ENCODE measurements around the gene FAM163B. TPM values are rescaled to one million over a fixed set of nuclear protein-coding genes. Genes with fewer than 3 reads are reported as not detected.

The FAM163B gene
- total RNA-seq, 1 donor, result not detected

DNA sequence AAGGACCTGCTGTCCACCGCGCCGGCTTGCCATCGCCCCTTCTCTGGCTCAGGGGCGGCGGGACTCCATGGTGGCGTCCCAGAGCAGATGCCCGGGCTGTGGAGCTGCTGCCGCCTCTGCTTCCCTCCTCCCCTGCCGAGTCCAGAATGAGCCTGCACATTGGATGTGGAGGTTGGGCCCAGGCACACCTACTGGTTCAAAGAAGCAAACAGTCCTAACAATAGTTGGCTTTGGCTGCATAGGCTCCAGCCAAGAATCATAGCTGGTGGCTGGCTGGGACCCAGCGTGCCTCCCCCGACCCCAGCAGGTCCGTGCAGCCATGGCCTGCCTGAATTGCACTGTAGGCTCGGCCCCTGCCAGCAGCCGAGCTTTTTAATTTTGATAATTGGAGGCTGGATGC lies 48.9 kb downstream of the FAM163B start:
- no peak overlapping the region for H3K4me3 ChIP-seq (ENCODE audit: low read depth, low read length)
- TF ChIP-seq, protein P1, sequence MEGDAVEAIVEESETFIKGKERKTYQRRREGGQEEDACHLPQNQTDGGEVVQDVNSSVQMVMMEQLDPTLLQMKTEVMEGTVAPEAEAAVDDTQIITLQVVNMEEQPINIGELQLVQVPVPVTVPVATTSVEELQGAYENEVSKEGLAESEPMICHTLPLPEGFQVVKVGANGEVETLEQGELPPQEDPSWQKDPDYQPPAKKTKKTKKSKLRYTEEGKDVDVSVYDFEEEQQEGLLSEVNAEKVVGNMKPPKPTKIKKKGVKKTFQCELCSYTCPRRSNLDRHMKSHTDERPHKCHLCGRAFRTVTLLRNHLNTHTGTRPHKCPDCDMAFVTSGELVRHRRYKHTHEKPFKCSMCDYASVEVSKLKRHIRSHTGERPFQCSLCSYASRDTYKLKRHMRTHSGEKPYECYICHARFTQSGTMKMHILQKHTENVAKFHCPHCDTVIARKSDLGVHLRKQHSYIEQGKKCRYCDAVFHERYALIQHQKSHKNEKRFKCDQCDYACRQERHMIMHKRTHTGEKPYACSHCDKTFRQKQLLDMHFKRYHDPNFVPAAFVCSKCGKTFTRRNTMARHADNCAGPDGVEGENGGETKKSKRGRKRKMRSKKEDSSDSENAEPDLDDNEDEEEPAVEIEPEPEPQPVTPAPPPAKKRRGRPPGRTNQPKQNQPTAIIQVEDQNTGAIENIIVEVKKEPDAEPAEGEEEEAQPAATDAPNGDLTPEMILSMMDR (IDR thresholded peaks at IDR 0.05; ENCODE audit: insufficient read depth, low read length), result no peak
- peak; percentile 43 for DNase-seq (ENCODE audit: low read depth)

DNA sequence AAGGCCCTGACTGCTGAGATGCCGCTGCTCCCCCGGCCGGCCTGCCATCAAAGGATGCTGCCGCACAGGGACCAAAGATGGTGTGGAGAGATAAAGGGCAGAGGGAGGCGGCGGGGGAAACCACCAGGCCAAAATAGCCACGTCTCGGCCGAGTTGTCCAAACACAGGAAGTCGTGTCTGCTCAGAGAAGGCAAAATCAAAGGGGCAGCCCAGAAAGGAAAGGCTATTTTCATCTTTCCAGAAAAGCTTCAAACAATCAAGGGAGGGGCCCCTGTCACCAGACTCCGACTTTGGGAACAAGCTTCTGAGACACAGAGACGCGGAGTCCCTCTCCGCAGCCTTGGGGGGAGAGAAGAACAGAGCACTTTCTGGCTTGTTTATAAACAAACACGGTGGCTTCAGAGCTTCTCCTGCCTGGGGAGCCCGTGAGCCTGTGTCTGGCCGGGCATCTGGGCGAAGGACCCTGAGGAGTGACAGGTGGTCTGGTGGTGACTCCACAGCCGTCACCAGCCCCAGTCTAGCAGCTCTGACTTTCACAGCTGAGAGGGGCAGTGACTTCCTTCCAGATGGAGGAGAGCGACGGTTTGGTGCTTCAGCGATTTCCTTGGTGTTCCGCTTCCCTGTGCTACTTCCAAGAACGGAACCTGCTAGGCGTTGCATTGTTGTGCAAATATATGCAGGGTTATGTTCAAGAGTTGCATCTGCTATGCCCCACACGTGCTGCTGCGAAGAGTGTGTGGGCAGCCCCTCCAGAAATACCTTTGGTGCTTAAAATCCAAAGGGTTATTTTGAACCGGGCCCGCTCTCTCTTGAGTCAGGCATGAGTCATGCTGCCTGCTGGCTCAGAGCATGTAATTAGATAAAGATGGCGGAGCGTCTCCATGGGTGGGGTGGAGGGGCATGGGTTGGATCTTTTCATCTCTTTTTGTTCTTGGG lies 50.7 kb downstream of the FAM163B start:
- no peak overlapping the region for H3K4me3 ChIP-seq (ENCODE audit: low read depth, low read length)
- TF ChIP-seq, protein P1 (IDR thresholded peaks at IDR 0.05; ENCODE audit: insufficient read depth, low read length), result no peak
- peak; percentile 77 for DNase-seq (ENCODE audit: low read depth)

DNA sequence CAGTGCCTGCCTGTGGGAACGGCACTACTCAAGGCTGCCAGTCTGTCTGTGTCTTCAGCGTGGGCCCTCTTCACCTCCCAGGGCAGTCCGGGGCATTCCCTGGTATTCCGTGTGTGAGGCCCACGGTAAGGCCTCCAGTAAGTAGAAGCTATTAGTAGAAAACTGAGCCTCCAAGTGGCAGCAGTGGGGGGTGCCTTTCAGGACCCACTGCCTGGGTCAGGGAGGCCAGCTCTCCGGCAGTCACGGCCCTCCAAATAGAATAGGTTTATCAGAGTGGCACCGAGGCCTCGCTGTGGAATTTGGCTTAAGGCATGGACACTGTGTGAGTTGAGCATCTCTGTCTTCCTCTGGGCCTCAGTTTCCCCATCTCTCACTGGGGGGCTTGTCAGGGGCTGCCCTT lies 51.6 kb downstream of the FAM163B start:
- TF ChIP-seq, protein P1 (IDR thresholded peaks at IDR 0.05; ENCODE audit: insufficient read depth, low read length), result no peak
- no peak for DNase-seq (ENCODE audit: low read depth)
- H3K4me3 ChIP-seq (ENCODE audit: low read depth, low read length), result no peak overlapping the region

DNA sequence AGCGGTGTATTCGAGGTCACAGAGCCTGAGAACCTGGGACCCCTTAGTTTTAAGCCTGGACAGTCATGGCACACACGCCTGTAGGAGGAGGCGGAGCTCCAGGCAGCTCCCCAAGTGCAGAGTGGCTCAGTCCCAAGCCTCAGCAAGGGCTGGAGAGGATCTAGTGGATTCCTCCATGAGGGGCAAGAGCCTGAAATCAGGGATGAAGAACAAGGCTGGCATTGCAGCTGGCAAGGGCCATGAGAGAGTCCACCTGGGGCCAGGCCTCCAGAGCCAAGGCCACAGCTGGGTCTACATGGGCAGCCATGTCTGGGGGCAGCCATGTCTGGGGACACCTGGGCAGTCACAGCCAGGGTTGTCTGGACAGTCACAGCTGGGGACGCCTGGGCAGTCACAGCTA lies 52.8 kb downstream of the FAM163B start:
- no peak overlapping the region for H3K4me3 ChIP-seq (ENCODE audit: low read depth, low read length)
- no peak for DNase-seq (ENCODE audit: low read depth)
- TF ChIP-seq, protein P1 (IDR thresholded peaks at IDR 0.05; ENCODE audit: insufficient read depth, low read length), result no peak

DNA sequence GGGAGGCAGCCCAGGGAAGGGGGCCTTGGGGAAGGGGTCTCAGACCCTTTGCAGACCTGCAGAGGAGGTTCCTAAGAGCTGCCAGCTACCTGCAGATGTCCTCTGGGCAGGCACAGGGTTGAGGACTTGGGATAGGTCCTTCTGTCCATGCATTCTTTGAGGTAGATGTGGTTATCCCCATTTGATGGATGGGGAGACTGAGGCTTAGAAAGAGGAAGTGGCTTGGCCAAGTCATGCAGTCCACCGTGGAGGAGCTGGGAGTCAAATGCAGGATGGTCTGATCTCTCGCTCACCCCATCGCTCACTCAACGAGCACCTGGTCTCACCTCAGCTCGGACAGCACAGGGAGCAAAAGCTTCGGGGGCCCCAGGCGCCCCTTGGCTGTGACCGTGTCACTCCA lies 54.5 kb downstream of the FAM163B start:
- TF ChIP-seq, protein P1 (IDR thresholded peaks at IDR 0.05; ENCODE audit: insufficient read depth, low read length), result no peak
- no peak for DNase-seq (ENCODE audit: low read depth)
- no peak overlapping the region for H3K4me3 ChIP-seq (ENCODE audit: low read depth, low read length)

DNA sequence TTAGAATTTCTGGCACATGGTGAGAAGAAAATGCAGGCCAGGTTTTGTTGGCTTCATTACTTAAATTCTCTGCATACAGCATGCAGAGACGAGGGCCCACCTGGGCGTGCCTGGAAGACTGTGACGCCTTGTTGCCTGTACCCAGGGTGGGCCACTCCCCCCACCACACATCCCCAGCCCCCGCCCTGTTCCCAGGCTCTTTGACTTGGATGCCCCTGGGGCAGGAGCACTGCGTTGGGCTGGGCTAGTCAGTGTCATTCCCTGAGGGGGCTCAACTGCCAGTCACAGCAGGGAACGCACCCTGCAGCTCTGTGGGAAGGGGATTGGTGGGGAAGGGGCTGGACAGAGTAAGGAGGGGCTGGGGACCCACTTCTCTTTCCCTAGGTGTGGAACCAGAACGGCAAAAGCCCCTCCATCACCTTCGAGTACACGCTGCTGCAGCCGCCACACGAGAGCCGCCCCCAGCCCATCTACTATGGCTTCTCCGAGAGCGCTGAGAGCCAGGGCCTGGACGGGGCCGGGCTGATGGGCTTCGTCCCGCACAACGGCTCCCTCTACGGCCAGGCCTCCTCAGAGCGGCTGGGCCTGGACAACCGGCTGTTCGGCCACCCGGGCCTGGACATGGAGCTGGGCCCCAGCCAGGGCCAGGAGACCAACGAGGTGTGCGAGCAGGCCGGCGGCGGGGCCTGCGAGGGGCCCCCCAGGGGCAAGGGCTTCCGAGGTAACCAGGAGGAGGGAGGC lies 55.0 kb downstream of the FAM163B start:
- no peak overlapping the region for H3K4me3 ChIP-seq (ENCODE audit: low read depth, low read length)
- TF ChIP-seq, protein P1 (IDR thresholded peaks at IDR 0.05; ENCODE audit: insufficient read depth, low read length), result no peak
- no peak for DNase-seq (ENCODE audit: low read depth)

All from fibroblast of the aortic adventitia (primary cell).